Thoracic aorta (tissue), 2 donors: ENCODE data around the gene VWCE. TPM values are rescaled to one million over a fixed set of nuclear protein-coding genes. Genes with fewer than 3 reads are reported as not detected.

Experiments used
- ATAC-seq: fragments of 150-250 bp; one replicate; pipeline ENCODE4 v1.8.0; 2017; ENCODE audit warnings: low read depth; ENCODE audit not compliant: insufficient number of reproducible peaks, low FRiP score
- DNase-seq: peaks from one replicate; pipeline ENCODE4 v3.0.0-alpha.2; 2020; ENCODE audit warnings: low spot score
- H3K27ac ChIP-seq, 2 donors: fragments of 200-600 bp; sonication (generic); 1 replicate in 1 of 2; 2 replicates in 1 of 2; pipeline ENCODE4 v1.5.1; 2016; ENCODE audit warnings: mild to moderate bottlenecking in 2 of 2, moderate library complexity in 2 of 2
- H3K27me3 ChIP-seq: fragments of 200-600 bp; sonication (generic); replicated peaks from 2 replicates; pipeline ENCODE4 v1.6.0; 2016; ENCODE audit warnings: mild to moderate bottlenecking; ENCODE audit not compliant: insufficient read depth
- H3K36me3 ChIP-seq: fragments of 200-600 bp; sonication (generic); one replicate; pipeline ENCODE4 v1.5.1; 2016
- H3K4me1 ChIP-seq, 2 donors: fragments of 200-600 bp; sonication (generic); 1 replicate in 1 of 2; 2 replicates in 1 of 2; pipeline versions ENCODE4 v1.5.1 to v1.6.0; 2016; ENCODE audit warnings: low read depth in 2 of 2, mild to moderate bottlenecking in 1 of 2; ENCODE audit not compliant: control insufficient read depth in 1 of 2
- H3K4me3 ChIP-seq: fragments of 200-600 bp; sonication (generic); 2 replicates; pipeline ENCODE4 v1.5.1; 2016; ENCODE audit warnings: mild to moderate bottlenecking
- H3K9me3 ChIP-seq: fragments of 200-600 bp; sonication (generic); 2 replicates; pipeline ENCODE4 v1.5.1; 2016
- CTCF ChIP-seq: fragments of 200-600 bp; sonication (generic); IDR thresholded peaks from one replicate; pipeline ENCODE4 v1.5.1; 2019; ENCODE audit warnings: antibody characterized with exemption
- total RNA-seq, 2 donors: library from RNA; depleted of rRNA; stranded (reverse); fragments of >200 nt; gene quantifications; one replicate each; pipeline versions ENCODE4 v1.1.0 to v1.2.3, GENCODE V29; 2016

The VWCE gene
- total RNA-seq, 2 donors from 2014 or later = 1.5 to 2.3 TPM

- H3K9me3 ChIP-seq = no peaks in the 10 kb centered on the region
Observed at GRCh38 chr11:61292356-61292755, 2.8 kb downstream of the VWCE start.

GRCh38 chr11:61290905-61291690, 4.0 kb downstream of the VWCE start:
- DNase-seq (no peak), ATAC-seq (no peak)
- peaks cover 21 to 26% of the 10 kb centered on the region in 2 donors for H3K4me1 ChIP-seq
- H3K36me3 ChIP-seq = no peaks in the 10 kb centered on the region
- H3K4me3 ChIP-seq = no peak overlapping the region
- H3K9me3 ChIP-seq = no peaks in the 10 kb centered on the region
- no peaks in the 10 kb centered on the region for H3K27me3 ChIP-seq
- no peak for TF ChIP-seq CTCF
- H3K27ac ChIP-seq = no peak overlapping the region

More at GRCh38 chr11:61292356-61292755, 2.8 kb downstream of the VWCE start:
- H3K4me3 ChIP-seq = no peak overlapping the region
- no peak for DNase-seq
- H3K4me1 ChIP-seq = peaks cover 21 to 32% of the 10 kb centered on the region in 2 donors
- no peak for TF ChIP-seq CTCF
- no peaks in the 10 kb centered on the region for H3K36me3 ChIP-seq
- no peaks in the 10 kb centered on the region for H3K27me3 ChIP-seq
- H3K27ac ChIP-seq = no peak overlapping the region
- ATAC-seq = no peak

GRCh38 chr11:61287338-61287977, 7.7 kb downstream of the VWCE start:
- TF ChIP-seq CTCF = no peak
- no peaks in the 10 kb centered on the region for H3K4me1 ChIP-seq
- ATAC-seq = no peak
- no peak overlapping the region for H3K4me3 ChIP-seq
- DNase-seq = no peak
- H3K27me3 ChIP-seq = no peaks in the 10 kb centered on the region
- no peaks in the 10 kb centered on the region for H3K36me3 ChIP-seq
- H3K9me3 ChIP-seq = no peaks in the 10 kb centered on the region
- H3K27ac ChIP-seq = no peak overlapping the region

GRCh38 chr11:61283613-61284012, 11.5 kb downstream of the VWCE start:
- ATAC-seq (no peak), DNase-seq (no peak)
- Histone ChIP-seq H3K36me3 (no peaks in the 10 kb centered on the region), H3K27ac (no peak overlapping the region), H3K4me3 (no peak overlapping the region), H3K4me1 (no peaks in the 10 kb centered on the region), H3K9me3 (no peaks in the 10 kb centered on the region), H3K27me3 (no peaks in the 10 kb centered on the region)
- no peak for TF ChIP-seq CTCF

GRCh38 chr11:61281581-61282250, 13.4 kb downstream of the VWCE start:
- no peak overlapping the region for H3K4me3 ChIP-seq

More at GRCh38 chr11:61281581-61282250, 13.4 kb downstream of the VWCE start:
- no peak for TF ChIP-seq CTCF
- H3K9me3 ChIP-seq = no peaks in the 10 kb centered on the region
- H3K36me3 ChIP-seq = no peaks in the 10 kb centered on the region
- H3K27ac ChIP-seq = no peak overlapping the region
- ATAC-seq (no peak), DNase-seq (no peak)
- H3K27me3 ChIP-seq = no peaks in the 10 kb centered on the region
- H3K4me1 ChIP-seq = no peaks in the 10 kb centered on the region
